GM12878 (cell line): ENCODE data around the gene DPH6. TPM values are rescaled to one million over a fixed set of nuclear protein-coding genes. Genes with fewer than 3 reads are reported as not detected.

Source experiments
- ATAC-seq: fragments of 200-7000 bp; cut with Tn5 transposase; 3 replicates; pipeline ENCODE4 v1.9.1; 2020; ENCODE audit warnings: mild to moderate bottlenecking, moderate library complexity
- BruUV-seq: library from RNA; stranded (reverse); fragments of 400-500 nt; replicated peaks from 2 replicates; lab custom pipeline; 2021; lab: Mats Ljungman, UMichigan
- CTCF ChIA-PET: fragments of 300-600 bp; sonication (Branson Sonifier 250); formaldehyde crosslinking; extraction: SDS; loops from one replicate; lab custom pipeline; 2021; ENCODE audit warnings: inconsistent platforms; lab: Yijun Ruan, JAX
- POLR2A ChIA-PET: fragments of 350-600 bp; formaldehyde crosslinking; extraction: SDS; loops from one replicate; lab custom pipeline; 2021; ENCODE audit warnings: inconsistent platforms; lab: Charles Lee
- RAD21 ChIA-PET: fragments of 300-600 bp; sonication (Branson Sonifier 250); formaldehyde crosslinking; loops from one replicate; lab custom pipeline; 2023; ENCODE audit warnings: antibody characterized with exemption; ENCODE audit not compliant: unreplicated experiment; lab: Charles Lee
- SMC1A ChIA-PET: fragments of 300-600 bp; sonication (Branson Sonifier 250); formaldehyde crosslinking; loops from one replicate; lab custom pipeline; 2023; ENCODE audit not compliant: unreplicated experiment, uncharacterized antibody; lab: Charles Lee
- DNase-seq: peaks from one replicate; pipeline ENCODE4 v3.0.0-alpha.2; 2011; ENCODE audit warnings: low read depth, low spot score
- FAIRE-seq: peaks from 3 replicates; lab custom pipeline; 2011; peaks lifted over from hg19 to GRCh38; lab: Jason Lieb, UNC
- H2AFZ ChIP-seq: 2 replicates; pipeline ENCODE4 v1.6.0; 2011; ENCODE audit warnings: low read depth, low read length, control low read depth; ENCODE audit not compliant: control insufficient read depth
- H3K27ac ChIP-seq: 2 replicates; pipeline ENCODE4 v1.5.1; 2011; ENCODE audit warnings: control low read depth; ENCODE audit not compliant: control insufficient read depth, insufficient read depth
- H3K27me3 ChIP-seq, 2 experiments: replicated peaks in 1 of 2; 2 replicates each; pipeline versions ENCODE4 v1.6.0 to v1.6.1; 2011; ENCODE audit warnings: low read length in 1 of 2; ENCODE audit not compliant: control insufficient read depth in 2 of 2, insufficient read depth in 2 of 2
- H3K36me3 ChIP-seq, 2 experiments: 2 replicates each; pipeline ENCODE4 v1.5.1; 2011; ENCODE audit warnings: low read length in 1 of 2; ENCODE audit not compliant: control insufficient read depth in 2 of 2, insufficient read depth in 2 of 2
- H3K4me1 ChIP-seq: 2 replicates; pipeline ENCODE4 v1.6.1; 2011; ENCODE audit warnings: mild to moderate bottlenecking, low read length, moderate library complexity, mixed read lengths; ENCODE audit not compliant: control insufficient read depth, insufficient read depth
- H3K4me2 ChIP-seq: 2 replicates; pipeline ENCODE4 v1.6.0; 2011; ENCODE audit warnings: control low read depth; ENCODE audit not compliant: control insufficient read depth, insufficient read depth
- H3K4me3 ChIP-seq: fragments of 200-600 bp; sonication (generic); 2 replicates; pipeline ENCODE4 v1.5.1; 2016
- H3K79me2 ChIP-seq: 2 replicates; pipeline ENCODE4 v1.6.0; 2011; ENCODE audit warnings: low read length; ENCODE audit not compliant: control insufficient read depth, insufficient read depth
- H3K9ac ChIP-seq: 2 replicates; pipeline ENCODE4 v1.8.0; 2011; ENCODE audit warnings: low read length, control low read depth, mixed read lengths; ENCODE audit not compliant: control insufficient read depth, insufficient read depth
- H3K9me3 ChIP-seq: replicated peaks from 3 replicates; pipeline ENCODE4 v1.5.1; 2011; ENCODE audit warnings: mild to moderate bottlenecking, low read length; ENCODE audit not compliant: control insufficient read depth, insufficient read depth
- H4K20me1 ChIP-seq: 2 replicates; pipeline ENCODE4 v1.6.0; 2011; ENCODE audit not compliant: control insufficient read depth, insufficient read depth
- BACH1 ChIP-seq: fragments of 450-650 bp; IDR thresholded peaks from 2 replicates; pipeline ENCODE4 v1.6.1; 2017; ENCODE audit warnings: mild to moderate bottlenecking, borderline replicate concordance
- EZH2 ChIP-seq: IDR thresholded peaks from 2 replicates; pipeline ENCODE4 v1.6.1; 2012; ENCODE audit warnings: low read depth, mild to moderate bottlenecking, control low read depth, inconsistent platforms, low read length, borderline replicate concordance; ENCODE audit not compliant: control insufficient read depth
- FOXM1 ChIP-seq: IDR thresholded peaks from 2 replicates; pipeline ENCODE4 v1.6.1; 2012; ENCODE audit warnings: low read depth, mild to moderate bottlenecking, inconsistent platforms, low read length, moderate library complexity
- KDM1A ChIP-seq: fragments of 200-600 bp; sonication (generic); IDR thresholded peaks from 2 replicates; pipeline ENCODE4 v1.6.1; 2016; ENCODE audit warnings: borderline replicate concordance
- RB1 ChIP-seq: fragments of 450-650 bp; formaldehyde crosslinking; IDR thresholded peaks from 2 replicates; pipeline ENCODE4 v1.6.1; 2017; ENCODE audit warnings: mild to moderate bottlenecking, borderline replicate concordance
- RELB ChIP-seq: fragments of 450-650 bp; IDR thresholded peaks from 2 replicates; pipeline ENCODE4 v1.6.1; 2017; ENCODE audit warnings: low read depth, mild to moderate bottlenecking, moderate library complexity
- SMC3 ChIP-seq: IDR thresholded peaks from 2 replicates; pipeline ENCODE4 v1.6.1; 2011; ENCODE audit warnings: low read length, improper control_type of control experiment, borderline replicate concordance
- SP1 ChIP-seq: IDR thresholded peaks from one replicate; pipeline ENCODE4 v1.6.1; 2011; ENCODE audit warnings: low read depth, low read length
- TBL1XR1 ChIP-seq: IDR thresholded peaks from 2 replicates; pipeline ENCODE4 v1.6.1; 2012; ENCODE audit warnings: low read depth, low read length, improper control_type of control experiment
- YBX1 ChIP-seq: fragments of 450-650 bp; IDR thresholded peaks from 2 replicates; pipeline ENCODE4 v1.6.1; 2016; ENCODE audit warnings: antibody characterized with exemption
- ZBTB40 ChIP-seq: fragments of 450-650 bp; IDR thresholded peaks from 2 replicates; pipeline ENCODE4 v1.6.1; 2016; ENCODE audit warnings: mild to moderate bottlenecking, moderate library complexity, borderline replicate concordance
- ZNF687 ChIP-seq: fragments of 450-650 bp; IDR thresholded peaks from 2 replicates; pipeline ENCODE4 v1.6.1; 2017; ENCODE audit warnings: mild to moderate bottlenecking, moderate library complexity
- ZZZ3 ChIP-seq: IDR thresholded peaks from 2 replicates; pipeline ENCODE4 v1.6.1; 2011; ENCODE audit warnings: low read depth; ENCODE audit not compliant: control insufficient read depth, insufficient read length
- WGBS: methylation state at CpG from one replicate; pipeline ENCODE4 v1.1.6; 2016; ENCODE audit warnings: low lambda C conversion rate; ENCODE audit not compliant: insufficient replicate concordance, insufficient coverage; ENCODE audit errors: missing lambda C conversion rate; 5-methylcytosine and 5-hydroxymethylcytosine counted together
- in situ Hi-C: fragments of 300-500 bp; cut with MboI; formaldehyde crosslinking; loops from 9 replicates; pipeline ENCODE4 v1.14.3; 2018; ENCODE audit warnings: mixed read lengths
- intact Hi-C: fragments of 100-400 bp; cut with micrococcal nuclease; formaldehyde crosslinking; loops from one replicate; pipeline ENCODE4 v1.14.2; 2022; ENCODE audit not compliant: unreplicated experiment
- polyA plus RNA-seq, 11 experiments: library from polyadenylated mRNA; depleted of rRNA in 4 of 11; unstranded in 6 of 11; stranded (reverse) in 5 of 11; fragments of >200 nt; fragmentation: Nextera tagmentation in 4 of 11; fragmentation: Illumina TruSeq in 1 of 11; extraction: Ambion mirVana in 4 of 11; extraction: Trizol in 1 of 11; gene quantifications; 1 replicate in 1 of 11; 2 replicates in 10 of 11; pipeline versions ENCODE4 v1.2.1 to v1.2.3, GENCODE V29; 2011 to 2016; ENCODE audit warnings: inconsistent platforms in 2 of 11, missing spikeins in 2 of 11, low read depth in 1 of 11
- total RNA-seq, 4 experiments: library from RNA; depleted of rRNA in 3 of 4; stranded (reverse); fragments of >200 nt in 3 of 4; fragmentation: Illumina TruSeq in 1 of 4; extraction: Trizol in 1 of 4; gene quantifications; 2 replicates each; pipeline versions ENCODE4 v1.2.1 to v1.2.3, GENCODE V29; 2013 to 2021

DPH6 gene
- total and polyA plus RNA-seq, 10 of the 15 experiments (the other 5 are each of a cell fraction or from before 2014, with no cell fraction given), result 9.0 to 68.5 (median 17.1) TPM

GRCh38 chr15:35507932-35508638, 37.9 kb downstream of the DPH6 start:
- WGBS, result 84% methylated on average over 7 of the region's 7 CpGs
- no peaks in the 10 kb centered on the region for H3K79me2 ChIP-seq
- FAIRE-seq (no peak), ATAC-seq (no peak), DNase-seq (no peak)
- H3K36me3 ChIP-seq, result no peaks in the 10 kb centered on the region
- peaks cover 14% of the 10 kb centered on the region; the same call in 1 of the 2 replicates for H3K4me1 ChIP-seq
- H3K4me3 ChIP-seq, result no peak overlapping the region
- in situ Hi-C loops, result no loop called here
- intact Hi-C loops, result no loop called here
- no peak overlapping the region for H3K27ac ChIP-seq
- POLR2A ChIA-PET, result no interaction called here
- no peaks in the 10 kb centered on the region for H3K9me3 ChIP-seq
- no TSS peak for BruUV-seq
- SMC1A ChIA-PET, result no interaction called here
- RAD21 ChIA-PET, result no interaction called here
- H3K9ac ChIP-seq, result no peak overlapping the region
- CTCF ChIA-PET, result no interaction called here
- H3K4me2 ChIP-seq, result no peak overlapping the region
- H2AFZ ChIP-seq, result no peak overlapping the region
- no peaks in the 10 kb centered on the region for H4K20me1 ChIP-seq
- H3K27me3 ChIP-seq, result no peaks in the 10 kb centered on the region
- TF ChIP-seq FOXM1 (no peak), ZZZ3 (no peak), SP1 (no peak), YBX1 (no peak), SMC3 (no peak), EZH2 (no peak), ZBTB40 (no peak), ZNF687 (no peak), KDM1A (no peak), BACH1 (no peak), RELB (no peak), RB1 (no peak), TBL1XR1 (no peak)
